MM.1S (cell line): ENCODE data around the gene NME1.

ENCODE experiments used
- CTCF ChIP-seq: fragments of 300-600 bp; sonication (generic); IDR thresholded peaks from 2 replicates; pipeline ENCODE4 v1.5.1; 2016; ENCODE audit warnings: antibody characterized with exemption, low read length, mixed read lengths
- EZH2 ChIP-seq: fragments of 300-600 bp; sonication (generic); optimal IDR thresholded peaks from 2 replicates; pipeline ENCODE3; 2017; ENCODE audit warnings: low read depth, mild to moderate bottlenecking, antibody characterized with exemption, low read length, mixed read lengths

GRCh38 chr17:51200295-51200694 is 46.9 kb downstream of the NME1 start:
- TF ChIP-seq CTCF: no peak
- no peak for TF ChIP-seq EZH2
